Measurements from ENCODE around the gene PPRC1. TPM values are rescaled to one million over a fixed set of nuclear protein-coding genes. Genes with fewer than 3 reads are reported as not detected.

The PPRC1 gene, protein sequence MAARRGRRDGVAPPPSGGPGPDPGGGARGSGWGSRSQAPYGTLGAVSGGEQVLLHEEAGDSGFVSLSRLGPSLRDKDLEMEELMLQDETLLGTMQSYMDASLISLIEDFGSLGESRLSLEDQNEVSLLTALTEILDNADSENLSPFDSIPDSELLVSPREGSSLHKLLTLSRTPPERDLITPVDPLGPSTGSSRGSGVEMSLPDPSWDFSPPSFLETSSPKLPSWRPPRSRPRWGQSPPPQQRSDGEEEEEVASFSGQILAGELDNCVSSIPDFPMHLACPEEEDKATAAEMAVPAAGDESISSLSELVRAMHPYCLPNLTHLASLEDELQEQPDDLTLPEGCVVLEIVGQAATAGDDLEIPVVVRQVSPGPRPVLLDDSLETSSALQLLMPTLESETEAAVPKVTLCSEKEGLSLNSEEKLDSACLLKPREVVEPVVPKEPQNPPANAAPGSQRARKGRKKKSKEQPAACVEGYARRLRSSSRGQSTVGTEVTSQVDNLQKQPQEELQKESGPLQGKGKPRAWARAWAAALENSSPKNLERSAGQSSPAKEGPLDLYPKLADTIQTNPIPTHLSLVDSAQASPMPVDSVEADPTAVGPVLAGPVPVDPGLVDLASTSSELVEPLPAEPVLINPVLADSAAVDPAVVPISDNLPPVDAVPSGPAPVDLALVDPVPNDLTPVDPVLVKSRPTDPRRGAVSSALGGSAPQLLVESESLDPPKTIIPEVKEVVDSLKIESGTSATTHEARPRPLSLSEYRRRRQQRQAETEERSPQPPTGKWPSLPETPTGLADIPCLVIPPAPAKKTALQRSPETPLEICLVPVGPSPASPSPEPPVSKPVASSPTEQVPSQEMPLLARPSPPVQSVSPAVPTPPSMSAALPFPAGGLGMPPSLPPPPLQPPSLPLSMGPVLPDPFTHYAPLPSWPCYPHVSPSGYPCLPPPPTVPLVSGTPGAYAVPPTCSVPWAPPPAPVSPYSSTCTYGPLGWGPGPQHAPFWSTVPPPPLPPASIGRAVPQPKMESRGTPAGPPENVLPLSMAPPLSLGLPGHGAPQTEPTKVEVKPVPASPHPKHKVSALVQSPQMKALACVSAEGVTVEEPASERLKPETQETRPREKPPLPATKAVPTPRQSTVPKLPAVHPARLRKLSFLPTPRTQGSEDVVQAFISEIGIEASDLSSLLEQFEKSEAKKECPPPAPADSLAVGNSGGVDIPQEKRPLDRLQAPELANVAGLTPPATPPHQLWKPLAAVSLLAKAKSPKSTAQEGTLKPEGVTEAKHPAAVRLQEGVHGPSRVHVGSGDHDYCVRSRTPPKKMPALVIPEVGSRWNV (N-terminal part only)
- total RNA-seq (10 to 100 TPM; 22.3 to 52.5 (median 30.9) TPM), polyA plus RNA-seq (10 to 100 TPM; 12.1 to 22.0 (median 15.4) TPM)
- long read RNA-seq, donor 1, result 0 reads
- long read RNA-seq, donor 2, partial matches to known transcripts, result 0 of 1 reads
- long read RNA-seq, donor 2, other reads (novel, unspliced or antisense), result 0 of 1 reads

DNA sequence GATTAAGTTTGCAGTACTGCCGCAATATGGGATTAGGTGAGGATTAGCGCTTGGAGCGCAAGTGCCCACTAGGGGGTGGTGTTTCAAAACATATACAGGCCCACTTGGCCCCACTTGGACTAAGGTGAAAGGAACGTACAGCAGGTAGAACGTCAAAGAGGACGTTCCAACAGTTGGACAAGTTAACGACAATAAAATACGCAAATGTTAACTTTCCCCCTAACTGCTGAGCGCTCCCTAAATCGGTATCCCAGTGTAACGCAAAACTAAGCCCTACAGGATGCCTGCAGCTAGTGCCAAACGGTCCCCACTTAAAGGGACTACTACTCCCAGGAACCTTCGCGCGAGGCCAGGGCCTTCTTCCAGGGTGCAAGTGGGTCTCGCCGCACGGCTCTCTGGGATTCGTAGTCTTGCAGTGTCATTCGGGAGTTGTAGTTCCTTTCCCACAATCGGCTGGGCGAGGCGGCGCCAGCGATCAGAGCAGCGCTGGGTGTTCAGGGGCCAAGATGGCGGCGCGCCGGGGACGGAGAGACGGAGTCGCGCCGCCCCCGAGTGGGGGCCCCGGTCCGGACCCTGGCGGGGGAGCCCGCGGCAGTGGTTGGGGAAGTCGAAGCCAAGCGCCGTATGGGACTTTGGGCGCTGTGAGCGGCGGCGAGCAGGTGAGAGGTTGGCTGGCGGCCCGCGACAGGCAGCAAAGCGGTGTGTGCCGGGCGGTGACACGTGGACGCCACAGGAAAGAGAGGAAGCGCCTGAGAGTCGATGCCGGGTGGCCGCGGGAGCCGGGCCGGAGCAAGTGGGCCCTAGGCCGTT lies at the start of gene PPRC1:
Gene PPRC1 (plus strand): TSS at position 478 of the 810 bp plus-strand sequence. CDS start 29 bp downstream, at position 507.
- TF ChIP-seq, protein P1, sequence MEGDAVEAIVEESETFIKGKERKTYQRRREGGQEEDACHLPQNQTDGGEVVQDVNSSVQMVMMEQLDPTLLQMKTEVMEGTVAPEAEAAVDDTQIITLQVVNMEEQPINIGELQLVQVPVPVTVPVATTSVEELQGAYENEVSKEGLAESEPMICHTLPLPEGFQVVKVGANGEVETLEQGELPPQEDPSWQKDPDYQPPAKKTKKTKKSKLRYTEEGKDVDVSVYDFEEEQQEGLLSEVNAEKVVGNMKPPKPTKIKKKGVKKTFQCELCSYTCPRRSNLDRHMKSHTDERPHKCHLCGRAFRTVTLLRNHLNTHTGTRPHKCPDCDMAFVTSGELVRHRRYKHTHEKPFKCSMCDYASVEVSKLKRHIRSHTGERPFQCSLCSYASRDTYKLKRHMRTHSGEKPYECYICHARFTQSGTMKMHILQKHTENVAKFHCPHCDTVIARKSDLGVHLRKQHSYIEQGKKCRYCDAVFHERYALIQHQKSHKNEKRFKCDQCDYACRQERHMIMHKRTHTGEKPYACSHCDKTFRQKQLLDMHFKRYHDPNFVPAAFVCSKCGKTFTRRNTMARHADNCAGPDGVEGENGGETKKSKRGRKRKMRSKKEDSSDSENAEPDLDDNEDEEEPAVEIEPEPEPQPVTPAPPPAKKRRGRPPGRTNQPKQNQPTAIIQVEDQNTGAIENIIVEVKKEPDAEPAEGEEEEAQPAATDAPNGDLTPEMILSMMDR (IDR thresholded peaks at IDR 0.05 in 8 of 11, conservative IDR thresholded peaks at IDR 0.05 in 3 of 11), result peak; percentile 90 to 98 (median 95)
- peak; percentile 93 to 97 (median 93) for TF ChIP-seq POLR2AphosphoS5 (IDR thresholded peaks at IDR 0.05)
- TF ChIP-seq POLR2A (IDR thresholded peaks at IDR 0.05), result peak in 1 of 3 donors; percentile 63
- Histone ChIP-seq H3K27ac (peak within 1 kb of the TSS; percentile 86 to 93 (median 92)), H3K9me3 (no peaks in the 10 kb centered on the region), H3K36me3 (peaks cover 0 to 6% (median 3%) of the 10 kb centered on the region in 6 donors), H3K4me3 (peak within 1 kb of the TSS; percentile 90 to 100 (median 98)), H3K27me3 (replicated peaks in 1 of 7) (no peaks in the 10 kb centered on the region), H3K4me1 (peaks cover 14 to 50% (median 40%) of the 10 kb centered on the region in 6 donors)
- intact Hi-C loops (cut with DNase I; ENCODE audit: low total_unique reads), result no loop called here
- DNase-seq, result peak; percentile 99
- 0 to 1% (median 0%) methylated on average over 29 to 64 of the region's 64 CpGs for WGBS, 5 donors

DNA sequence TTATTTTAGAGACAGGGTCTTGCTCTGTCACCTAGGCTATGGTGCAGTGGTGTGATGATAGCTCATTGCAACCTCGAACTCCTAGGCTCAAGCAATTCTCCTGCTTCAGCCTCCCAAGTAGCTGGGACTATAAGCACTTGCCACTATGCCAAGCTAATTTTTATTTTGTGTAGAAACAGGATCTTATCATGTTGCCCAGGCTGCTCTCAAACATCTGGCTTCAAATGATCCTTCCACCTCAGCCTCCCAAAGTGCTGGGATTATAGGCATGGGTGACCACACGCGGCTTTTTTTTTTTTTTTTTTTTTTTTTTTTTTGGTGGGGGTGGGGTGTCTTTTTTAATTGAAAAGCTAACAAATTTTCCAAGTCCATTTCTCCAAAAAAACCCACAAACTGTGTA lies 49.3 kb upstream of the PPRC1 start:
- Histone ChIP-seq H3K36me3 (peaks cover 0 to 3% (median 0%) of the 10 kb centered on the region in 6 donors), H3K9me3 (no peaks in the 10 kb centered on the region), H3K4me1 (no peaks in the 10 kb centered on the region), H3K4me3 (no peak overlapping the region), H3K27me3 (replicated peaks in 1 of 7) (no peaks in the 10 kb centered on the region), H3K27ac (no peak overlapping the region)
- 91 to 96% (median 95%) methylated on average over 3 of the region's 3 CpGs for WGBS, 5 donors
- no peak for DNase-seq
- intact Hi-C loops (cut with DNase I; ENCODE audit: low total_unique reads), result no loop called here
- TF ChIP-seq, protein P1 (IDR thresholded peaks at IDR 0.05 in 8 of 11, conservative IDR thresholded peaks at IDR 0.05 in 3 of 11), result no peak
- TF ChIP-seq POLR2A (IDR thresholded peaks at IDR 0.05) (no peak), POLR2AphosphoS5 (IDR thresholded peaks at IDR 0.05) (no peak)

DNA sequence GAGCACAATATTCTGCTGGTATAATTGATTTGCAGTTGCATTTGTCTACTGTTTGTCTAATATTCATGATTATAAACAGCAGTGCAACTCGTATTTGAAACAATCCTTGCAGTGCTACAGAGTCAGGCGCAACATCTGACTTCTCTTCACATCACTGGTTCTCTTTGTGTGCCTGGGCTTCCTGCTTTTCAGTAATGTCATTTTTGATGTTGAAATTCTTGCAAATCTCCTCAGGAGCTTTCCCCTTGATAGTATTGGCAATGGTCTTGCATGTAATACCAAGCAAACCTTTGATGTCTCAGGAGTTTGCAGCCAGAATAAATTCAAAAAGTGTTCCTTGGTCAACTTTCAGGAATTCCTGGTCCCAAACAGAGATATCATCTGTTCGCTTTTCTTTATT lies 47.5 kb upstream of the PPRC1 start:
- DNase-seq, result no peak
- TF ChIP-seq POLR2AphosphoS5 (IDR thresholded peaks at IDR 0.05), result no peak
- TF ChIP-seq POLR2A (IDR thresholded peaks at IDR 0.05), result no peak
- TF ChIP-seq, protein P1 (IDR thresholded peaks at IDR 0.05 in 8 of 11, conservative IDR thresholded peaks at IDR 0.05 in 3 of 11), result no peak
- no peak overlapping the region for H3K27ac ChIP-seq
- no peaks in the 10 kb centered on the region for H3K9me3 ChIP-seq
- no peaks in the 10 kb centered on the region for H3K27me3 ChIP-seq (replicated peaks in 1 of 7)
- no peak overlapping the region for H3K4me3 ChIP-seq
- 72 to 92% (median 85%) methylated on average over 3 of the region's 3 CpGs for WGBS, 5 donors
- H3K36me3 ChIP-seq, result peaks cover 0 to 3% (median 0%) of the 10 kb centered on the region in 6 donors
- H3K4me1 ChIP-seq, result no peaks in the 10 kb centered on the region
- intact Hi-C loops (cut with DNase I; ENCODE audit: low total_unique reads), result no loop called here

Measured in spleen (tissue), 13 donors.